ENCODE measurements around the gene CLEC2A. TPM values are rescaled to one million over a fixed set of nuclear protein-coding genes. Genes with fewer than 3 reads are reported as not detected.

CLEC2A gene
- total RNA-seq, 3 donors from 2014 or later: not detected

DNA sequence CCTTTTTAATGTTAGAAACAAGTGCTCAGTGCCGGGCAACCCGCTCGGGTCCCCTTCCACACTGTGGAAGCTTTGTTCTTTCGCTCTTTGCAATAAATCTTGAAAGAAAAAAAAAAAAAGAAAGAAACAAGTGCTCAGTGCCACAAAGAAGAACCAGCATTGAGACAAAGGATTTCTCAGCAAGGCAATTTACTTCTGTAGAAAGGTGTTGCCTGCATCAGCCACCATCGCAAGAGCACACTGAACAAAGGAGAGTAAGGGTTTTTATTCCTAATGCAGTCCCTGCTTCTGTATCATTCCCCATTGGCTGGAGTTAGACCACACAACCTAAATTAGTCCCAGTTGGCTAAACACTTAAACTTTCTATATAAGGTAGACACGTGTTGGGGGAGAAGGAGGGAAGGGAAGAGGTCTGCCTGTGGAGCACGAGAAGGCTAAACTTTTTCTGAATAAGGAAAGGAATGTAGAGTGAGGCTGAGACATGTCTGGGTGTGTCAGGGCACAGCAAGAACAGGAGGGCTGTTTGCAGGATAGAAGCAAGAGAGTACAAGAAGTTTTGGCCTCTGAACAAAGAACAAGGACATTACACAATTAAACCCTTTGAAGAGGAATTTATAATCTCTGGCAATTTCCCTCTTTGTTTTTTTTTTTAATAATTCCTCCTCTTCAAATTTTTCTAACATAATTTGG, 29.5 kb downstream of the CLEC2A start:
- Histone ChIP-seq H3K36me3 (no peaks in the 10 kb centered on the region), H3K4me3 (no peak overlapping the region), H3K4me1 (no peaks in the 10 kb centered on the region), H3K9me3 (peaks cover 12 to 25% of the 10 kb centered on the region in 2 donors), H3K27ac (no peak overlapping the region), H3K27me3 (no peaks in the 10 kb centered on the region)
- DNase-seq (ENCODE audit: low spot score in 2 of 2): no peak
- TF ChIP-seq, protein P1, sequence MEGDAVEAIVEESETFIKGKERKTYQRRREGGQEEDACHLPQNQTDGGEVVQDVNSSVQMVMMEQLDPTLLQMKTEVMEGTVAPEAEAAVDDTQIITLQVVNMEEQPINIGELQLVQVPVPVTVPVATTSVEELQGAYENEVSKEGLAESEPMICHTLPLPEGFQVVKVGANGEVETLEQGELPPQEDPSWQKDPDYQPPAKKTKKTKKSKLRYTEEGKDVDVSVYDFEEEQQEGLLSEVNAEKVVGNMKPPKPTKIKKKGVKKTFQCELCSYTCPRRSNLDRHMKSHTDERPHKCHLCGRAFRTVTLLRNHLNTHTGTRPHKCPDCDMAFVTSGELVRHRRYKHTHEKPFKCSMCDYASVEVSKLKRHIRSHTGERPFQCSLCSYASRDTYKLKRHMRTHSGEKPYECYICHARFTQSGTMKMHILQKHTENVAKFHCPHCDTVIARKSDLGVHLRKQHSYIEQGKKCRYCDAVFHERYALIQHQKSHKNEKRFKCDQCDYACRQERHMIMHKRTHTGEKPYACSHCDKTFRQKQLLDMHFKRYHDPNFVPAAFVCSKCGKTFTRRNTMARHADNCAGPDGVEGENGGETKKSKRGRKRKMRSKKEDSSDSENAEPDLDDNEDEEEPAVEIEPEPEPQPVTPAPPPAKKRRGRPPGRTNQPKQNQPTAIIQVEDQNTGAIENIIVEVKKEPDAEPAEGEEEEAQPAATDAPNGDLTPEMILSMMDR (IDR thresholded peaks at IDR 0.05): no peak
- no peak for TF ChIP-seq POLR2A (IDR thresholded peaks at IDR 0.05)
- TF ChIP-seq POLR2AphosphoS5 (IDR thresholded peaks at IDR 0.05): no peak
- intact Hi-C loops (cut with DNase I; ENCODE audit: low total_unique reads): loop anchor here (2.0 kb wide), 1 partner anchor 56 kb away; no protein-coding TSS in a partner anchor

DNA sequence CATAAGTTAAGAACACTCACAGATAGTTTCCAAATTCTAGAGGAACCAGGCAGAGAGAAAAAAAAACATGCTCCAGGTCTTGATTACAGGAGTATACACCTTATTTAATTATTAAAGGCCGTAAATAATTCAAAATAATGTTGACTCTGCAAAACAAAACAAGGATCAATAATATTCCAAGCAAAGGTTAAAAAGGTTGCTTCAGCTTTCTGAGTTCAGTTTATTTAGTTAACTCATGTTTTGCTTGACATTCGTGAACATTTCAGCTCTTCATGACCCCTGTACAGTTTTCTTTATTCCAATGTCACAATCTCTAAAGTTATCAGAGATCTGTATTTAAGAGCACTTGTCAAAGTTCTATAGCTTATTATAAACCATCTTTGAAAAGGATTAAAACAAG, 31.2 kb downstream of the CLEC2A start:
- peaks cover 12 to 25% of the 10 kb centered on the region in 2 donors for H3K9me3 ChIP-seq
- no peaks in the 10 kb centered on the region for H3K36me3 ChIP-seq
- no peaks in the 10 kb centered on the region for H3K4me1 ChIP-seq
- DNase-seq (ENCODE audit: low spot score in 2 of 2): no peak
- TF ChIP-seq POLR2A (IDR thresholded peaks at IDR 0.05) (no peak), POLR2AphosphoS5 (IDR thresholded peaks at IDR 0.05) (no peak)
- TF ChIP-seq, protein P1 (IDR thresholded peaks at IDR 0.05): no peak
- H3K4me3 ChIP-seq: no peak overlapping the region
- intact Hi-C loops (cut with DNase I; ENCODE audit: low total_unique reads): no loop called here
- no peaks in the 10 kb centered on the region for H3K27me3 ChIP-seq
- no peak overlapping the region for H3K27ac ChIP-seq

DNA sequence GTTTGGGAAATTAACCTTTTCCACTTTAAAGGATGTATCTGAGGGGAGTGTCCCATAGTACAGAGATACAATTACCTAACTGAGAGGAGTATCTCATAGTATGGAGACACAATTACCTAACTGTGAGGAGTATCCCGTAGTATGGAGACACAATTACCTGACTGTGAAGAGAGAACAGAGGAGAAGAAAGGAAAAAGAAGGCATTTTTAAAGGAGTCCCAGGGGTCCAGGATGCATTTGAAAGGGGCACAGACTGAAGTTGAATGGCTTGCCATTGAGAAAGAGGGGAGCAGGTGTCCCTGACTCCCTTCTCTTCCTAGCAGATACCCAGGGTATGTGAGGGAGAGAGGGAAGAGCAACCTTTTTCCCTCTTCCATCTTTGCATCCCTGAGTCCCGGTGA, 33.0 kb downstream of the CLEC2A start:
- Histone ChIP-seq H3K36me3 (no peaks in the 10 kb centered on the region), H3K4me3 (no peak overlapping the region), H3K4me1 (no peaks in the 10 kb centered on the region), H3K9me3 (peaks cover 12 to 25% of the 10 kb centered on the region in 2 donors), H3K27me3 (no peaks in the 10 kb centered on the region), H3K27ac (no peak overlapping the region)
- DNase-seq (ENCODE audit: low spot score in 2 of 2): no peak
- no peak for TF ChIP-seq POLR2A (IDR thresholded peaks at IDR 0.05)
- no peak for TF ChIP-seq POLR2AphosphoS5 (IDR thresholded peaks at IDR 0.05)
- TF ChIP-seq, protein P1 (IDR thresholded peaks at IDR 0.05): no peak
- intact Hi-C loops (cut with DNase I; ENCODE audit: low total_unique reads): no loop called here

DNA sequence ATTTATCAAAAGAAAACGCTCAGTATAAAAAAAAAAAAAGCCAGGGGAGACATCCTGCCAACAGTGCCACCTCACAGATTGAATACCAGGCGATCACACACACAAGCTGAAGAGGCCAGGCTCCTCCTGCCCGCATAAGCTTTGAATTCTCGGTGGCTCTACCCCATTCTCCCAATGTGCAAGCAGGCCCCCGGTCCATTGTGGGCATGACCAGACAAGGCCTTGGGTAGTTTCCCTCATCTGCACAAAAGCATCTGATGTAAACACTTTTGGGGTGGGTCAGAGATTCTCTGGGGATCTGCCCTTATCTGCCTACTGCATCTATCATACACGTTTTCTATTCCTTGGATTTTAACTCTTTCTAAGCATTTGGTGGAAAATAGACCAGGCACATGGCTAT, 34.6 kb downstream of the CLEC2A start:
- Histone ChIP-seq H3K9me3 (peaks cover 5 to 9% of the 10 kb centered on the region in 2 donors), H3K4me3 (no peak overlapping the region), H3K4me1 (no peaks in the 10 kb centered on the region), H3K27ac (no peak overlapping the region), H3K36me3 (no peaks in the 10 kb centered on the region), H3K27me3 (no peaks in the 10 kb centered on the region)
- intact Hi-C loops (cut with DNase I; ENCODE audit: low total_unique reads): no loop called here
- TF ChIP-seq, protein P1 (IDR thresholded peaks at IDR 0.05): no peak
- TF ChIP-seq POLR2A (IDR thresholded peaks at IDR 0.05) (no peak), POLR2AphosphoS5 (IDR thresholded peaks at IDR 0.05) (no peak)
- no peak for DNase-seq (ENCODE audit: low spot score in 2 of 2)

DNA sequence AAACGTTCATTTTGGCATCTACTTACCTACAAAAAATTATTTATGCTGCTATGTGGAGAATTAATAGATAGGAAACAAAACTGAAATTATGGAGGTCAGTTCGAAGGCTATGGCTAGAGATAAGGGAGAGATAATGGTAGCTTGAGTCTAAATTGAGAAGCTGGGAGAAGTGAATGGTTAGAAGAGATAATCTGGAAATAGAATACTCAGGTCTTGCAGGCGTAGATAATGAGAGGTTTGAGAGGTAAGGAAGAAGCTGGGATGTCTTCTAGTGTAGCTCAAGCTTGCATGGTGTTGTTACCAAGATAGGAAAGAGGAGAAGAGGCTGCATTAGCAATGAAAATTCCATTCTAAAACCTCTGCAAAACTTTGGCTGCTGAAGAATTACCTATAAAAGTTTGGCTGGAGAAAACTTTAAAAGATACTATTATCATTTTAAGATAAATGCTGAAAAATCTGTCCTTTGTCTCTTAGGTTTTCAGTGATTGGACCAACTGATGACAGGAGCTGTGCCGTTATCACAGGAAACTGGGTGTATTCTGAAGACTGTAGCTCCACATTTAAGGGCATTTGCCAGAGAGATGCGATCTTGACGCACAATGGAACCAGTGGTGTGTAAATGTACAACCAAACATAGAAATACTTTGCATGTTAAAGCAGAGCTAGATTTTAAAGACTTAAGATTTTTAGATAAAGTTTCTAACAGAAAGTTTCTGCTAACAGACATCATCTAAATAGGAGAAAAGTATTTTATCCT, 36.8 kb downstream of the CLEC2A start:
- no peak for DNase-seq (ENCODE audit: low spot score in 2 of 2)
- no peak overlapping the region for H3K27ac ChIP-seq
- no peaks in the 10 kb centered on the region for H3K4me1 ChIP-seq
- TF ChIP-seq POLR2A (IDR thresholded peaks at IDR 0.05) (no peak), POLR2AphosphoS5 (IDR thresholded peaks at IDR 0.05) (no peak)
- TF ChIP-seq, protein P1 (IDR thresholded peaks at IDR 0.05): no peak
- no peak overlapping the region for H3K4me3 ChIP-seq
- H3K36me3 ChIP-seq: no peaks in the 10 kb centered on the region
- intact Hi-C loops (cut with DNase I; ENCODE audit: low total_unique reads): no loop called here
- no peaks in the 10 kb centered on the region for H3K9me3 ChIP-seq
- H3K27me3 ChIP-seq: no peaks in the 10 kb centered on the region
